Right kidney (tissue), 1 donor: ENCODE measurements around the gene RASD2.
A peak's percentile ranks its signal among the peaks of the same experiment; 100 is the strongest.

ENCODE experiments used
- DNase-seq: peaks from one replicate; pipeline ENCODE4 v3.0.0-alpha.2; 2016

RASD2 gene

GRCh38 chr22:35561796-35562526 lies 21.3 kb downstream of the RASD2 start:
- DNase-seq, result no peak

- DNase-seq, result no peak
Observed at GRCh38 chr22:35563211-35563610, 22.6 kb downstream of the RASD2 start.

GRCh38 chr22:35564975-35565867 lies 24.6 kb downstream of the RASD2 start:
- DNase-seq, result no peak

- DNase-seq, result peak; percentile 48
Observed at GRCh38 chr22:35567351-35568141, 26.9 kb downstream of the RASD2 start.

GRCh38 chr22:35568751-35569739 lies 28.4 kb downstream of the RASD2 start:
- no peak for DNase-seq

- no peak for DNase-seq
Observed at GRCh38 chr22:35569916-35570315, 29.3 kb downstream of the RASD2 start.

GRCh38 chr22:35570686-35571194 lies 30.1 kb downstream of the RASD2 start:
- DNase-seq, result no peak

- no peak for DNase-seq
Observed at GRCh38 chr22:35572556-35572955, 31.9 kb downstream of the RASD2 start.

GRCh38 chr22:35575116-35575748 lies 34.6 kb downstream of the RASD2 start:
- no peak for DNase-seq

- no peak for DNase-seq
Observed at GRCh38 chr22:35576671-35577070, 36.0 kb downstream of the RASD2 start.

GRCh38 chr22:35577799-35578659 lies 37.4 kb downstream of the RASD2 start:
- DNase-seq, result no peak

- DNase-seq, result no peak
Observed at GRCh38 chr22:35578836-35579575, 38.4 kb downstream of the RASD2 start.

GRCh38 chr22:35580351-35581022 lies 39.9 kb downstream of the RASD2 start:
- DNase-seq, result no peak

GRCh38 chr22:35581023-35581413 lies 40.4 kb downstream of the RASD2 start:
- DNase-seq, result no peak

- no peak for DNase-seq
Observed at GRCh38 chr22:35582218-35582860, 41.7 kb downstream of the RASD2 start.

- DNase-seq, result peak; percentile 67
Observed at GRCh38 chr22:35582861-35583670, 42.4 kb downstream of the RASD2 start.

GRCh38 chr22:35586771-35587170 lies 46.1 kb downstream of the RASD2 start:
- no peak for DNase-seq
